SK-N-MC (cell line): ENCODE measurements around the gene NSRP1.

Source experiments
- EZH2 ChIP-seq: fragments of 200-600 bp; sonication (generic); IDR thresholded peaks from one replicate; pipeline ENCODE4 v1.6.1; 2017; ENCODE audit warnings: antibody characterized with exemption
- FOXP2 ChIP-seq: optimal IDR thresholded peaks from 2 replicates; pipeline ENCODE3; 2011; ENCODE audit warnings: mild to moderate bottlenecking, moderate library complexity; ENCODE audit not compliant: insufficient read depth; ENCODE audit errors: extremely low read length, control extremely low read depth
- POLR2AphosphoS5 ChIP-seq: IDR thresholded peaks from 2 replicates; pipeline ENCODE4 v1.6.1; 2012; ENCODE audit warnings: mild to moderate bottlenecking, low read depth, low read length, borderline replicate concordance

DNA sequence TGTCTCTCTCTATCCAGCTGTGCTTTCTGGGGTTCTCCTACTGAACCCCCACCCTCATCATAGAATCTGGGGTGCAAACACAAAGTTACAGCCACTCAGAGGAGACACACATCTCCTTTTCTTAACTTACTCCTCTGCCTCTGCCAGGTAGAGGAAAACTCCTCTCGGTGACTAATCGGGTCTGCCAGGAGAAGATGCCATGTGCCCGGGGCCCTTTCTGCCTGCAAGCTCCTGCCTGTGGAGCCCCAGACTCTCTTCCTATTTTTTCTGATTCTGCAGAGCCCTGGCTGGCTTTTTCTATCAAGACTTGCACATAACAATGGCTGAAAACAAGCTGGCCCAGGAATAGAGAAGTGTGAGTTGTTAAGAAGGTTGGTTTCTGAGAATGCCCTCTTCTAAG is 108.5 kb downstream of the NSRP1 start:
- TF ChIP-seq POLR2AphosphoS5 (no peak), EZH2 (no peak), FOXP2 (no peak)
